Endothelial cell (in vitro differentiated cells): ENCODE results near the gene GAREM1. TPM values are rescaled to one million over a fixed set of nuclear protein-coding genes. Genes with fewer than 3 reads are reported as not detected.

ENCODE experiments used
- DNase-seq: peaks from one replicate; pipeline ENCODE4 v3.0.0; 2021; ENCODE audit warnings: low spot score
- H3K27ac Mint-ChIP-seq: one replicate; pipeline ENCODE4 v1.8.0; 2021; ENCODE audit warnings: mixed read lengths, inconsistent platforms; ENCODE audit not compliant: unreplicated experiment
- H3K27me3 Mint-ChIP-seq: one replicate; pipeline ENCODE4 v1.8.0; 2021; ENCODE audit warnings: mild to moderate bottlenecking, moderate library complexity, mixed read lengths, inconsistent platforms; ENCODE audit not compliant: unreplicated experiment
- H3K36me3 Mint-ChIP-seq: one replicate; pipeline ENCODE4 v1.8.0; 2021; ENCODE audit warnings: mild to moderate bottlenecking, low read depth, mixed read lengths, inconsistent platforms; ENCODE audit not compliant: unreplicated experiment
- H3K4me1 Mint-ChIP-seq: one replicate; pipeline ENCODE4 v1.8.0; 2021; ENCODE audit warnings: mild to moderate bottlenecking, mixed read lengths, inconsistent platforms; ENCODE audit not compliant: unreplicated experiment
- H3K4me3 Mint-ChIP-seq: one replicate; pipeline ENCODE4 v1.8.0; 2021; ENCODE audit warnings: mild to moderate bottlenecking, mixed read lengths, inconsistent platforms; ENCODE audit not compliant: unreplicated experiment
- H3K9me3 Mint-ChIP-seq: one replicate; pipeline ENCODE4 v1.8.0; 2021; ENCODE audit warnings: mixed read lengths, inconsistent platforms; ENCODE audit not compliant: unreplicated experiment
- CTCF ChIP-seq: fragments of 200-600 bp; sonication (generic); IDR thresholded peaks from one replicate; pipeline ENCODE4 v1.5.0; 2021; ENCODE audit warnings: antibody characterized with exemption; ENCODE audit not compliant: unreplicated experiment
- total RNA-seq: library from RNA; stranded (reverse); fragmentation: NEBNext Ultra II Directional; extraction: Animal tissue kit (Norgen Biotek cat#: 25700); gene quantifications from one replicate; pipeline ENCODE4 v1.2.1, GENCODE V29; 2021; ENCODE audit not compliant: unreplicated experiment

GAREM1 gene
- total RNA-seq, 1 donor from 2014 or later, result 1.2 TPM

GRCh38 chr18:32259553-32259952, 211.1 kb downstream of the GAREM1 start:
- Mint-ChIP-seq H3K4me3 (no peak overlapping the region), H3K27me3 (peaks cover 8% of the 10 kb centered on the region), H3K27ac (no peak overlapping the region), H3K36me3 (no peaks in the 10 kb centered on the region), H3K9me3 (no peaks in the 10 kb centered on the region), H3K4me1 (no peaks in the 10 kb centered on the region)
- TF ChIP-seq CTCF, result no peak
- no peak for DNase-seq

GRCh38 chr18:32258558-32259204, 212.0 kb downstream of the GAREM1 start:
- DNase-seq, result no peak
- H3K4me3 Mint-ChIP-seq, result no peak overlapping the region

GRCh38 chr18:32258148-32258547, 212.5 kb downstream of the GAREM1 start:
- Mint-ChIP-seq H3K36me3 (no peaks in the 10 kb centered on the region), H3K27me3 (peaks cover 6% of the 10 kb centered on the region), H3K4me1 (no peaks in the 10 kb centered on the region), H3K27ac (no peak overlapping the region), H3K9me3 (no peaks in the 10 kb centered on the region), H3K4me3 (no peak overlapping the region)
- no peak for TF ChIP-seq CTCF
- DNase-seq, result no peak

More at GRCh38 chr18:32258558-32259204, 212.0 kb downstream of the GAREM1 start:
- Mint-ChIP-seq H3K27me3 (peaks cover 6% of the 10 kb centered on the region), H3K9me3 (no peaks in the 10 kb centered on the region), H3K36me3 (no peaks in the 10 kb centered on the region), H3K4me1 (no peaks in the 10 kb centered on the region), H3K27ac (no peak overlapping the region)
- no peak for TF ChIP-seq CTCF

GRCh38 chr18:32257084-32257785, 213.4 kb downstream of the GAREM1 start:
- Mint-ChIP-seq H3K9me3 (no peaks in the 10 kb centered on the region), H3K4me1 (no peaks in the 10 kb centered on the region), H3K27me3 (peaks cover 6% of the 10 kb centered on the region), H3K27ac (no peak overlapping the region), H3K4me3 (no peak overlapping the region), H3K36me3 (no peaks in the 10 kb centered on the region)
- TF ChIP-seq CTCF, result no peak
- DNase-seq, result no peak

- H3K27me3 Mint-ChIP-seq, result peaks cover 2% of the 10 kb centered on the region
- H3K36me3 Mint-ChIP-seq, result no peaks in the 10 kb centered on the region
- TF ChIP-seq CTCF, result no peak
These were observed 215.1 kb downstream of the GAREM1 start for GRCh38 chr18:32255570-32255969.

More at GRCh38 chr18:32255570-32255969, 215.1 kb downstream of the GAREM1 start:
- H3K9me3 Mint-ChIP-seq, result no peaks in the 10 kb centered on the region
- DNase-seq, result no peak
- no peak overlapping the region for H3K4me3 Mint-ChIP-seq
- no peaks in the 10 kb centered on the region for H3K4me1 Mint-ChIP-seq
- no peak overlapping the region for H3K27ac Mint-ChIP-seq
